H1 (cell line): ENCODE measurements around the gene CRELD1. TPM values are rescaled to one million over a fixed set of nuclear protein-coding genes. Genes with fewer than 3 reads are reported as not detected.

ENCODE experiments used
- ASH2L ChIP-seq: fragments of 200-600, 300-600 bp; sonication (generic); IDR thresholded peaks from one replicate; pipeline ENCODE4 v1.7.1; 2017; ENCODE audit warnings: low read length
- CTBP2 ChIP-seq: IDR thresholded peaks from 2 replicates; pipeline ENCODE4 v1.7.0; 2011; ENCODE audit warnings: borderline replicate concordance, mild to moderate bottlenecking, moderate library complexity, mixed read lengths, low read length; ENCODE audit not compliant: insufficient read depth, insufficient read length
- GABPA ChIP-seq: IDR thresholded peaks from 2 replicates; pipeline ENCODE4 v1.6.1; 2011; ENCODE audit warnings: mild to moderate bottlenecking, low read length, moderate library complexity, borderline replicate concordance; ENCODE audit not compliant: insufficient read depth
- RFX5 ChIP-seq: IDR thresholded peaks from 2 replicates; pipeline ENCODE4 v1.6.1; 2011; ENCODE audit warnings: low read depth, low read length, improper control_type of control experiment, borderline replicate concordance
- RNF2 ChIP-seq: fragments of 200-900, 300-1000 bp; sonication (generic); IDR thresholded peaks from 2 replicates; pipeline ENCODE4 v1.7.1; 2016; ENCODE audit warnings: borderline replicate concordance, low read depth, mild to moderate bottlenecking, antibody characterized with exemption, low read length; ENCODE audit not compliant: poor library complexity, severe bottlenecking; ENCODE audit errors: missing control alignments
- SRF ChIP-seq: IDR thresholded peaks from 2 replicates; pipeline ENCODE4 v1.6.1; 2011; ENCODE audit warnings: mild to moderate bottlenecking, low read depth, low read length, moderate library complexity
- TAF1 ChIP-seq: IDR thresholded peaks from 2 replicates; pipeline ENCODE4 v1.6.1; 2011; ENCODE audit warnings: mild to moderate bottlenecking, low read depth, low read length
- polyA plus RNA-seq, 7 experiments: library from polyadenylated mRNA; depleted of rRNA in 3 of 7; stranded (reverse) in 5 of 7; unstranded in 2 of 7; fragments of >200 nt in 5 of 7; fragments of 200-250 nt in 2 of 7; gene quantifications; 1 replicate in 5 of 7; 2 replicates in 1 of 7; 4 replicates in 1 of 7; pipeline versions ENCODE4 v1.2.1 to v1.2.3, GENCODE V29; 2011 to 2013; ENCODE audit warnings: missing spikeins in 2 of 7, mixed read lengths in 2 of 7
- total RNA-seq: library from RNA; stranded (reverse); fragmentation: NEBNext Ultra II Directional; extraction: Animal tissue kit (Norgen Biotek cat#: 25700); gene quantifications from 2 replicates; pipeline ENCODE4 v1.2.1, GENCODE V29; 2021

CRELD1 gene
- total and polyA plus RNA-seq, 2 of the 8 experiments (the other 6 are each of a cell fraction or from before 2014, with no cell fraction given), result 12.9 to 15.1 TPM

DNA sequence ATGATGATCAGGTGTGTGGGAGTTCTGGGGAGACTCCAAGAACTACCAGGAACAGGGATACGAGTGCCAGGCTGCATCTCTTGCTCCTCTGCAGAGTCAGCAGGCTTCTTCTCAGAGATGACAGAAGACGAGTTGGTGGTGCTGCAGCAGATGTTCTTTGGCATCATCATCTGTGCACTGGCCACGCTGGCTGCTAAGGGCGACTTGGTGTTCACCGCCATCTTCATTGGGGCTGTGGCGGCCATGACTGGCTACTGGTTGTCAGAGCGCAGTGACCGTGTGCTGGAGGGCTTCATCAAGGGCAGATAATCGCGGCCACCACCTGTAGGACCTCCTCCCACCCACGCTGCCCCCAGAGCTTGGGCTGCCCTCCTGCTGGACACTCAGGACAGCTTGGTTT, 10.6 kb downstream of the CRELD1 start (continued):
- no peak for TF ChIP-seq RNF2
- TF ChIP-seq GABPA, result no peak
- TF ChIP-seq SRF, result no peak
- TF ChIP-seq TAF1, result no peak
- TF ChIP-seq RFX5, result no peak
- TF ChIP-seq ASH2L, result no peak
- TF ChIP-seq CTBP2, result no peak
